ENCODE results near the gene LPP.

LPP gene

GRCh38 chr3:188870431-188870830, 716.5 kb downstream of the LPP start:
- Histone ChIP-seq H3K27ac (ENCODE audit: low read depth, low read length) (no peak overlapping the region), H3K4me1 (ENCODE audit: control insufficient read depth, low read length) (no peaks in the 10 kb centered on the region), H3K9me2 (replicated peaks; ENCODE audit: control insufficient read depth, low read length) (no peaks in the 10 kb centered on the region), H3K9me3 (ENCODE audit: control insufficient read depth, insufficient read depth, low read length) (no peaks in the 10 kb centered on the region), H3K36me3 (ENCODE audit: control insufficient read depth, low read length) (peaks cover 21% of the 10 kb centered on the region), H3K4me2 (ENCODE audit: low read length) (no peak overlapping the region), H3K27me3 (ENCODE audit: control insufficient read depth, low read length) (no peaks in the 10 kb centered on the region), H4K20me1 (ENCODE audit: control insufficient read depth, insufficient read depth, low read depth, low read length) (no peaks in the 10 kb centered on the region), H3K4me3 (ENCODE audit: low read length) (no peak overlapping the region), H3K79me2 (ENCODE audit: control insufficient read depth, low read length) (no peaks in the 10 kb centered on the region), H3F3A (ENCODE audit: control insufficient read depth, insufficient read depth) (no peaks in the 10 kb centered on the region)
- no peak for TF ChIP-seq EZH2phosphoT487 (IDR thresholded peaks at IDR 0.05; ENCODE audit: borderline replicate concordance, low read length)
- no peak for TF ChIP-seq CTCF (IDR thresholded peaks at IDR 0.05; ENCODE audit: low read depth, low read length, poor library complexity, severe bottlenecking)

GRCh38 chr3:188874576-188874975, 720.6 kb downstream of the LPP start:
- Histone ChIP-seq H3K4me2 (ENCODE audit: low read length) (no peak overlapping the region), H3K79me2 (ENCODE audit: control insufficient read depth, low read length) (no peaks in the 10 kb centered on the region)
- TF ChIP-seq EZH2phosphoT487 (IDR thresholded peaks at IDR 0.05; ENCODE audit: borderline replicate concordance, low read length) (no peak), CTCF (IDR thresholded peaks at IDR 0.05; ENCODE audit: low read depth, low read length, poor library complexity, severe bottlenecking) (no peak)

GRCh38 chr3:188875413-188875812, 721.5 kb downstream of the LPP start:
- H3K36me3 ChIP-seq (ENCODE audit: control insufficient read depth, low read length), result peaks cover 28% of the 10 kb centered on the region
- H3K4me1 ChIP-seq (ENCODE audit: control insufficient read depth, low read length), result no peaks in the 10 kb centered on the region
- H3F3A ChIP-seq (ENCODE audit: control insufficient read depth, insufficient read depth), result no peaks in the 10 kb centered on the region
- TF ChIP-seq CTCF (IDR thresholded peaks at IDR 0.05; ENCODE audit: low read depth, low read length, poor library complexity, severe bottlenecking), result no peak
- H3K4me2 ChIP-seq (ENCODE audit: low read length), result no peak overlapping the region
- no peaks in the 10 kb centered on the region for H3K9me2 ChIP-seq (replicated peaks; ENCODE audit: control insufficient read depth, low read length)
- H3K9me3 ChIP-seq (ENCODE audit: control insufficient read depth, insufficient read depth, low read length), result no peaks in the 10 kb centered on the region
- no peak overlapping the region for H3K4me3 ChIP-seq (ENCODE audit: low read length)
- H4K20me1 ChIP-seq (ENCODE audit: control insufficient read depth, insufficient read depth, low read depth, low read length), result no peaks in the 10 kb centered on the region
- no peak overlapping the region for H3K27ac ChIP-seq (ENCODE audit: low read depth, low read length)
- H3K27me3 ChIP-seq (ENCODE audit: control insufficient read depth, low read length), result no peaks in the 10 kb centered on the region
- no peaks in the 10 kb centered on the region for H3K79me2 ChIP-seq (ENCODE audit: control insufficient read depth, low read length)

More at GRCh38 chr3:188874576-188874975, 720.6 kb downstream of the LPP start:
- H3K9me2 ChIP-seq (replicated peaks; ENCODE audit: control insufficient read depth, low read length), result no peaks in the 10 kb centered on the region
- no peak overlapping the region for H3K4me3 ChIP-seq (ENCODE audit: low read length)
- no peak overlapping the region for H3K27ac ChIP-seq (ENCODE audit: low read depth, low read length)
- no peaks in the 10 kb centered on the region for H3F3A ChIP-seq (ENCODE audit: control insufficient read depth, insufficient read depth)
- no peaks in the 10 kb centered on the region for H3K4me1 ChIP-seq (ENCODE audit: control insufficient read depth, low read length)
- no peaks in the 10 kb centered on the region for H4K20me1 ChIP-seq (ENCODE audit: control insufficient read depth, insufficient read depth, low read depth, low read length)
- H3K27me3 ChIP-seq (ENCODE audit: control insufficient read depth, low read length), result no peaks in the 10 kb centered on the region
- peaks cover 28% of the 10 kb centered on the region for H3K36me3 ChIP-seq (ENCODE audit: control insufficient read depth, low read length)
- no peaks in the 10 kb centered on the region for H3K9me3 ChIP-seq (ENCODE audit: control insufficient read depth, insufficient read depth, low read length)

- Histone ChIP-seq H3K27me3 (ENCODE audit: control insufficient read depth, low read length) (no peaks in the 10 kb centered on the region), H3K4me3 (ENCODE audit: low read length) (no peak overlapping the region), H3F3A (ENCODE audit: control insufficient read depth, insufficient read depth) (no peaks in the 10 kb centered on the region), H3K36me3 (ENCODE audit: control insufficient read depth, low read length) (peaks cover 30% of the 10 kb centered on the region), H3K27ac (ENCODE audit: low read depth, low read length) (no peak overlapping the region), H3K9me3 (ENCODE audit: control insufficient read depth, insufficient read depth, low read length) (no peaks in the 10 kb centered on the region), H3K4me1 (ENCODE audit: control insufficient read depth, low read length) (no peaks in the 10 kb centered on the region), H3K9me2 (replicated peaks; ENCODE audit: control insufficient read depth, low read length) (no peaks in the 10 kb centered on the region), H3K79me2 (ENCODE audit: control insufficient read depth, low read length) (no peaks in the 10 kb centered on the region), H4K20me1 (ENCODE audit: control insufficient read depth, insufficient read depth, low read depth, low read length) (no peaks in the 10 kb centered on the region), H3K4me2 (ENCODE audit: low read length) (no peak overlapping the region)
- TF ChIP-seq CTCF (IDR thresholded peaks at IDR 0.05; ENCODE audit: low read depth, low read length, poor library complexity, severe bottlenecking) (no peak), EZH2phosphoT487 (IDR thresholded peaks at IDR 0.05; ENCODE audit: borderline replicate concordance, low read length) (no peak)
Observed at GRCh38 chr3:188876370-188876769, 722.4 kb downstream of the LPP start.
